MCF 10A (cell line): Measurements from ENCODE around the gene OR8D2. TPM values are rescaled to one million over a fixed set of nuclear protein-coding genes. Genes with fewer than 3 reads are reported as not detected.

ENCODE experiments used
- total RNA-seq: library from RNA; stranded (reverse); gene quantifications from 2 replicates; pipeline ENCODE4 v1.2.3, GENCODE V29; 2022

OR8D2 gene
- total RNA-seq, 1 experiment from 2014 or later = not detected

Other genes with a start within 250 kb of the OR8D2 start
- gene VWA5A, start 204.7 kb downstream of the OR8D2 start, total RNA-seq = 7.9 and 12.0 TPM in 2 replicates
- not detected in 2 replicates for gene OR10D3, start 136.9 kb downstream of the OR8D2 start, total RNA-seq
- not detected in 2 replicates for gene OR8G1, start 79.1 kb downstream of the OR8D2 start, total RNA-seq
- not detected in 2 replicates for gene OR8G5, start 63.8 kb downstream of the OR8D2 start, total RNA-seq
- not detected in 2 replicates for gene OR8D1, start 6.2 kb downstream of the OR8D2 start, total RNA-seq
- not detected in 2 replicates for gene OR8B2, start 64.3 kb upstream of the OR8D2 start, total RNA-seq
- not detected in 2 replicates for gene OR8B3, start 78.8 kb upstream of the OR8D2 start, total RNA-seq
- gene OR8B4, start 104.7 kb upstream of the OR8D2 start, total RNA-seq = not detected in 2 replicates
- gene OR8B8, start 125.5 kb upstream of the OR8D2 start, total RNA-seq = not detected in 2 replicates
- not detected in 2 replicates for gene OR8B12, start 223.5 kb upstream of the OR8D2 start, total RNA-seq
- gene OR8A1, start 249.8 kb upstream of the OR8D2 start, total RNA-seq = not detected in 2 replicates